Osteoblast (primary cell): ENCODE measurements around the gene CTBP2. TPM values are rescaled to one million over a fixed set of nuclear protein-coding genes. Genes with fewer than 3 reads are reported as not detected.

Experiments
- DNase-seq: peaks from one replicate; pipeline ENCODE4 v3.0.0; 2011; ENCODE audit warnings: low spot score, mixed read lengths; ENCODE audit not compliant: insufficient read length; ENCODE audit errors: missing footprints
- H2AFZ ChIP-seq: 2 replicates; pipeline ENCODE4 v1.6.0; 2011; ENCODE audit warnings: mild to moderate bottlenecking, low read length
- H3K27ac ChIP-seq: 2 replicates; pipeline ENCODE4 v1.5.1; 2011; ENCODE audit warnings: mild to moderate bottlenecking, low read depth, low read length, moderate library complexity
- H3K27me3 ChIP-seq: 2 replicates; pipeline ENCODE4 v1.6.0; 2012; ENCODE audit warnings: mild to moderate bottlenecking, control low read depth, inconsistent platforms, low read length, moderate library complexity; ENCODE audit not compliant: insufficient read depth
- H3K36me3 ChIP-seq: 2 replicates; pipeline ENCODE4 v1.5.1; 2011; ENCODE audit warnings: mild to moderate bottlenecking, low read length, control low read depth, moderate library complexity; ENCODE audit not compliant: insufficient read depth
- H3K4me1 ChIP-seq: 2 replicates; pipeline ENCODE4 v1.5.1; 2011; ENCODE audit warnings: mild to moderate bottlenecking, low read length, control low read depth, moderate library complexity; ENCODE audit not compliant: insufficient read depth
- H3K4me2 ChIP-seq: 2 replicates; pipeline ENCODE4 v1.6.0; 2011; ENCODE audit warnings: mild to moderate bottlenecking, low read length; ENCODE audit not compliant: insufficient read depth
- H3K4me3 ChIP-seq: fragments of 200-600 bp; sonication (generic); 3 replicates; pipeline ENCODE4 v1.5.1; 2012; ENCODE audit warnings: mild to moderate bottlenecking, low read length, inconsistent platforms; ENCODE audit not compliant: insufficient read depth
- H3K79me2 ChIP-seq: 2 replicates; pipeline ENCODE4 v1.6.0; 2012; ENCODE audit warnings: mild to moderate bottlenecking, low read length, control low read depth, inconsistent platforms; ENCODE audit not compliant: insufficient read depth
- H3K9me3 ChIP-seq: 2 replicates; pipeline ENCODE4 v1.5.1; 2011; ENCODE audit warnings: low read depth, low read length, control low read depth
- H4K20me1 ChIP-seq: 2 replicates; pipeline ENCODE4 v1.6.0; 2012; ENCODE audit warnings: mild to moderate bottlenecking, low read length, control low read depth; ENCODE audit not compliant: insufficient read depth
- total RNA-seq: library from RNA; depleted of rRNA; stranded (reverse); fragments of >200 nt; gene quantifications from 2 replicates; pipeline ENCODE4 v1.2.3, GENCODE V29; 2012
- TF ChIP-seq, protein P1 (sequence below): IDR thresholded peaks from 2 replicates; pipeline ENCODE4 v1.5.1; 2011; ENCODE audit warnings: mild to moderate bottlenecking, low read depth, low read length, moderate library complexity; ENCODE audit errors: extremely low read depth

The CTBP2 gene
- total RNA-seq, 1 donor: 65.9 TPM

DNA sequence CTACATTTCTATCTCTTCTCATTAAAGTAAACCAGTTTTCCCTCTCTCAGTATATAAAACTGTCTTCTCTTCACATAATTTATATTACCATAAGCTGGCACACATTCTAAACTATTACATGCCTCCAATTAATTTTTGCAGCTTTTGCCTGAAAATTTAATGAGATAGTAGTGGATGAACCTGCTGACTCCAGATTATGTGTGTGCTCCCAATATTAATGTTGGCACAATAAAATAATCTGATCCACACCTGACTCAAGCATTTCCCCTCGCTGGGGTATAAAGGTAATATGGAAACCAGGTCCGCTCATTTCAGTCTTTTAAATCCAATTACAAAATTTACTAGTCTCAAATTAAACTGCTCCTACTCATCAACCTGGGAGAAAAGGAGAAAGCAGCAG lies 63.4 kb downstream of the CTBP2 start:
- no peaks in the 10 kb centered on the region for H3K27me3 ChIP-seq
- H3K4me1 ChIP-seq: peaks cover 25% of the 10 kb centered on the region
- DNase-seq: no peak
- no peaks in the 10 kb centered on the region for H3K9me3 ChIP-seq
- TF ChIP-seq, protein P1, sequence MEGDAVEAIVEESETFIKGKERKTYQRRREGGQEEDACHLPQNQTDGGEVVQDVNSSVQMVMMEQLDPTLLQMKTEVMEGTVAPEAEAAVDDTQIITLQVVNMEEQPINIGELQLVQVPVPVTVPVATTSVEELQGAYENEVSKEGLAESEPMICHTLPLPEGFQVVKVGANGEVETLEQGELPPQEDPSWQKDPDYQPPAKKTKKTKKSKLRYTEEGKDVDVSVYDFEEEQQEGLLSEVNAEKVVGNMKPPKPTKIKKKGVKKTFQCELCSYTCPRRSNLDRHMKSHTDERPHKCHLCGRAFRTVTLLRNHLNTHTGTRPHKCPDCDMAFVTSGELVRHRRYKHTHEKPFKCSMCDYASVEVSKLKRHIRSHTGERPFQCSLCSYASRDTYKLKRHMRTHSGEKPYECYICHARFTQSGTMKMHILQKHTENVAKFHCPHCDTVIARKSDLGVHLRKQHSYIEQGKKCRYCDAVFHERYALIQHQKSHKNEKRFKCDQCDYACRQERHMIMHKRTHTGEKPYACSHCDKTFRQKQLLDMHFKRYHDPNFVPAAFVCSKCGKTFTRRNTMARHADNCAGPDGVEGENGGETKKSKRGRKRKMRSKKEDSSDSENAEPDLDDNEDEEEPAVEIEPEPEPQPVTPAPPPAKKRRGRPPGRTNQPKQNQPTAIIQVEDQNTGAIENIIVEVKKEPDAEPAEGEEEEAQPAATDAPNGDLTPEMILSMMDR: no peak
- H3K27ac ChIP-seq: no peak overlapping the region
- H4K20me1 ChIP-seq: peaks cover 63% of the 10 kb centered on the region
- no peak overlapping the region for H3K4me3 ChIP-seq
- H3K36me3 ChIP-seq: peaks cover 4% of the 10 kb centered on the region
- peaks cover 97% of the 10 kb centered on the region for H3K79me2 ChIP-seq
- H2AFZ ChIP-seq: no peak overlapping the region
- no peak overlapping the region for H3K4me2 ChIP-seq

DNA sequence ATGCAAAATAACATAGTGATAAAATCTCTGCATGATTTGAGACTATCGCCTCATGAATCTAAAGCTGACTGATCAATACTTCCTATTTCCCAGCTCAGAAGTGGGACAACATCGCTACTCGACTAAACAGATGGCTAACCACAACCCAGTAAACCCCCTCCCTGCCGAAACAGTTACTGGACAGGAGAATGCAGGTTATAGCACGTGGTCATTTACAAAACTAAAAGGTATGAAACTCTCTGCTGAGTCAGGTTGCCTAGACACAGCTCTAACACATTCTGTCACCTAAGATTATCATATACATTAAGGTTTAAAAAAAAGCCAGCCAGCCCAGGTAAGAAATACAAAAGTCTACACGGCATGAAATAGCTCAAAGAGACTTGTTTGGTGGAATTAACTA lies 64.0 kb downstream of the CTBP2 start:
- TF ChIP-seq, protein P1: no peak
- peaks cover 28% of the 10 kb centered on the region for H3K4me1 ChIP-seq
- H3K36me3 ChIP-seq: peaks cover 4% of the 10 kb centered on the region
- H3K79me2 ChIP-seq: peaks cover 97% of the 10 kb centered on the region
- no peak for DNase-seq
- H3K4me3 ChIP-seq: no peak overlapping the region
- no peak overlapping the region for H2AFZ ChIP-seq
- H3K27me3 ChIP-seq: no peaks in the 10 kb centered on the region
- H3K4me2 ChIP-seq: no peak overlapping the region
- no peak overlapping the region for H3K27ac ChIP-seq
- no peaks in the 10 kb centered on the region for H3K9me3 ChIP-seq
- peaks cover 60% of the 10 kb centered on the region for H4K20me1 ChIP-seq

DNA sequence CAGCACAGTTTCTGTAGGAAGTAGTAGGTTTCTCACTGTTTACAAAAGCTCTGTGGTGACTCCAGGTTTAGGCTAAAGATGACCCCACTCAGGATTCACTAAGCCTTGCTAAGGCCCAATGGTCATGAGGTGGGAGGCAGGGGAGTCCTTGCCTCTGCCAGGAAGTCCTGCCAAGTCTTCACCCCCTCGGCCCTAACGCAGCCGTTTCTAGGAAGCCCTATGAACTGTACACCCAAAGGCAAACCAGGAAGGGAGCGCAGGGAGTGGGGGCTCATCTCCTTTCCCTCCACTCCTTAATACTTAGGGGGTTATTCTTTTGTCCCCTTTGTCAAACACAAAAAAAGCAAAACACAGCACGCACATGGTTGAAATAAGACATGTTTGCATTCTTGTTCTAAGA lies 64.6 kb downstream of the CTBP2 start:
- no peak overlapping the region for H3K4me3 ChIP-seq
- H2AFZ ChIP-seq: no peak overlapping the region
- H4K20me1 ChIP-seq: peaks cover 60% of the 10 kb centered on the region
- no peak overlapping the region for H3K4me2 ChIP-seq
- peaks cover 4% of the 10 kb centered on the region for H3K36me3 ChIP-seq
- H3K27me3 ChIP-seq: no peaks in the 10 kb centered on the region
- H3K9me3 ChIP-seq: no peaks in the 10 kb centered on the region
- TF ChIP-seq, protein P1: no peak
- H3K27ac ChIP-seq: peak overlapping the region; percentile 1
- peaks cover 97% of the 10 kb centered on the region for H3K79me2 ChIP-seq
- no peak for DNase-seq
- H3K4me1 ChIP-seq: peaks cover 28% of the 10 kb centered on the region

DNA sequence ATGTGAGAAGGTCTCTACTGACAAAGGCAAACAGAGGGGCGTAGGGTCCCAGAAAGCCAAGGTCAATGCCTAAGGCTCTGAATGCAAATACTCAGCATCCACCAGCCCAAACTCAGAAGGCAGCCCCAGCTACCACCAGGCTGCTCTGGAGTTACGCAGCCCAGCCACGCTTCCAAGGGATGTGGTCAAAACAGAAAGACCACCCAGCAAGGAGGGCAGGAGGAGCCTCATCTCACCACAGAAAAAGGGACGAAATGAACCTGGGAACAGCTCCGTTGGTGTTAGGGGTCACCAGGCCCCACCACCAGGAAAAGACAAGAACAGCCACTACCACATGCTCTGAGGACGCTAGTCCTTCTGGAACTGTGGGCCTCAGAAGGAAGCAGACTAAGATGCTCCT lies 65.1 kb downstream of the CTBP2 start:
- Histone ChIP-seq H3K27ac (peak overlapping the region; percentile 1), H3K4me3 (no peak overlapping the region), H4K20me1 (peaks cover 64% of the 10 kb centered on the region), H3K36me3 (peaks cover 4% of the 10 kb centered on the region), H3K27me3 (no peaks in the 10 kb centered on the region), H3K4me1 (peaks cover 28% of the 10 kb centered on the region), H3K4me2 (no peak overlapping the region), H3K79me2 (peaks cover 97% of the 10 kb centered on the region), H2AFZ (no peak overlapping the region), H3K9me3 (no peaks in the 10 kb centered on the region)
- no peak for DNase-seq
- TF ChIP-seq, protein P1: no peak
